Measurements from ENCODE around the gene PHF14.

PHF14 gene

DNA sequence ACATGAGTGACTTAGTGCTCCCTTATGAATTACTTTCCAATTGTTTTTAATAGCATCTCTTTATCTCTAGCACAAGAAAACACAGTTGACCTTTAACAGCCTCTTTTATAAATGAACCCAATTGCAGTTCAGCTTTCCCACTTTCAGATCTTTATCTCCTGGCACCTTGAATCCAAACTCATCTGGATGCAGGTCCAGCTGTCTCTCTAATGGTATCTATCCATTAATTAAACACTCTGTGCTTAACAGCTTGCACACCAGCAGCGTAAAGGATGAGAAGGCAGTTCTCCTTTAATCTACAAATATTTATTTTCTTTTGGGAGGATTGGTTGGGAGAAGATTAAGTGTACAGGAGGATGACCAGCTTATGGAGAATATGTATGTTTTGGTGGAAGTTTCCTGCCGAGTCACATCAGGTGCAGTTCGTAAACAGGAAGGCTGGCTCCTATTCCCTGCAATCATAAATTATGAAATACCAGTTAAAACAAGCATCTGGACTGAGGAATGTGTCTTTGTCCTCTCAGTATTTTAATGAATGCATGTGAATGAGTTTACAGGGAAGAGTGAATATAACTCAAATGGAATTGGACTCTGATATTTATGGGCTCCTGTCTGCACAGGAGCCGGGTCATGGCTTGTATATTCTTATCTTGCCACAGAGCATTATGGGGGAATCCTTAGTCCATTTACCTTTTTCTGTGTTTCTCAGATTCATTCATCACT, 232.7 kb downstream of the PHF14 start:
- no peak for DNase-seq (ENCODE audit: low read depth, low spot score)

DNA sequence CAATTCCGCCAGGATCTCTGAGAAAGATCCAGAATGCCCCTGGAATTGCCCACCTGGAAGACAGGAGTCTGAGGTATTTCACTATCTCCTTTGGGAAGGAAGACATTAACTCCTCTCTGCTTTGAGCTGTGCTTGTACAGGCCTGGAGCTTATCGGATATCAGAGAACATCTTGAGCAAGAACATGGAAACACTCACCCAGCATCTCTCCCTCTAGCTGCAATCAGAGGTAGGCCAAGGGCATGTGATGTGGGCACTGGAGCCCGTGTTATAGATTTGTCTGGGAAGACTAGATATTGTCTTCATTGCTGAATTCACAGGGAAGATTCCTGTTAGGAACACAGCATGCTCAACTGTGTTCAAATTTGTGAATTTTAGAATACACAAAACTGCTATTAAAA, 233.9 kb downstream of the PHF14 start:
- DNase-seq (ENCODE audit: low read depth, low spot score): no peak

DNA sequence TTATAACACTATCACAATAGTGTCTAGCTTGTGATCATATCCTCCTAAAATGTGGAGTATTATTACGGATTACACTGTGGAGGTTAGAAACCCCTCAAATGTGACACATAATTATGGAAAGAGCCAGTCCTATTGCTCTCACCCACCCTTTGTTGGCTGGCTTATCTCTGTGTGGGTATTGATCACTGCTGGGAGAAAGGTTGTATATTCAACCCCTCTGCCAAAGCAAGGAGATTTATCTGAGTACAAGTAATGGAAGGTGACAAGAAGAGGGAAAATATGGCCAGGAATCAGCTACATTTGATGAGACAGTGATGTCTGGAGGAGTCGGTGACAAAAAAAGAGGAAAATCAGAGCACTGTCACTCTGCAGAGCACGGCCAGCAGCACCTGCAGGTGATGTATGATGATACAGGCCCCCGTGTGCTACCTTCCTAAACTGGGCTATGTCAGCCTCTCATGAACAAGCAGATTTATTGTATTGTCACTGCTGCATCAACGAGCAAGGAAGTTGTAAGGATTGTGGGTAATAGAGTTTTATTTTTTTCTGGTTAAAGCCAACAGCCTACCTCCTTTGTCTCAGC, 235.3 kb downstream of the PHF14 start:
- no peak for DNase-seq (ENCODE audit: low read depth, low spot score)

DNA sequence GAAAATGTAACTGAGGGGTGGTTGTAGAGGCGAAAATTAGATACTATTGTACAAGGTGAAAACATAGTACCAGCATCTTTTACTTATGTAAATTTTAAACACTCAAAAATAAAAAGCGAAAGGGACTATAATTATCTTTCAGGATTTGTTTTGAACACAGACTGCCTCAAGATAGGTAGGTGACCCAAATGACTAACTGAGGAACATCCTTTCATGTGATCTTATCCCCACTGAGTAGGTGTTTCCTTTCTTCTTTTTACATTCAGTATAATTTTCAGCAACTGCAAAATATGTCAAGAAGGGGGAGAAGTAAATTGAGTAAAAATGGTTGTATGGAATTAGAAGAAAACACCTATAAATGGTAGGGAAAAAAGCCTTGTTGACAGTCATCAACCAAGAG, 236.7 kb downstream of the PHF14 start:
- DNase-seq (ENCODE audit: low read depth, low spot score): no peak

DNA sequence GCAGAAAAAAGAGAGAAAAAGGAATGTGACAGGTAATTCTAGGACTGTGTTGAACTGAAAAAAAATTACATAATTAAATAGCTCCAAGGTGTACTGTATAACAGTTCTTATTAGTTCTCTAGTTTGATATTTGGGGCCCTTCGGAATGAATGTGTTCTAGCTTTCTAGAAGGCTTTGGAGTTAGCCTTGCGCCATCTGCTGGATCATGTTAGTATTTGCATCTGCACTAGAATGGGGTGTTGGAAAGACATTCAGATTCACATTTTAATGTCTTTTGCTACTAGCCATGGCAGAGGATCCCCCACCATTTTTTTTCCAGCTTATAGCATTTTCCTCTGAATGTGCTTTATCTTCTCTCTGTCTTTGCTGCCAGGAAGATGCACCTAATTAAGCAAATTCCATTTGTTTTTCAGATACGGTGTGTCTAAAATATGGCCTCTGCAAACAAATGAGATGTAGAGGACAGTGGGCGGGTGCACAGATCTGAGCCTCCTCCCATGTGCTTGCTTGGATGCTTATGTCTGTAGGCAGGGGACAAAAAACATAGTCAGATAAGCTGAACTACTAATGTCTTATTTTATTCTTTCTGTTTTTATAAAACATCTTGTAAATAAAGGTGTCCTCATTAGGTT, 238.5 kb downstream of the PHF14 start:
- peak; percentile 70 for DNase-seq (ENCODE audit: low read depth, low spot score)

DNA sequence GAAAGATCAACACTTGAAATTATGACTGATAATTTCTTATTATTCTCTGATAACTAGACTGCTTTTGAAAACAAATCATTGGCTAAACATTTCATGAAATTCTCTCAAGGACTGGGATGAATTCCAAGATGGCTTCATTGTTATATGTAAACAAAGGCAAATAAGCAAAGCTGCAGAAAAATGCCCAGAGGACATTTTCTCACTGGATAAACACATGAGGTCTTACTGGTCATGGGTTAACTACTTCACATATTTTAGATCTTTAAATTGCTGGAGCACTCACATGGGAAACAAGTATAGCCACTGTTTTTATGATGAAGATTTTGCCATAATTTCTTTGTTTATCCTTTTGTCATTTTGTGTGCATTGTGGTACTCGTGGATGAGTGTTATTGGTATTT, 239.1 kb downstream of the PHF14 start:
- DNase-seq (ENCODE audit: low read depth, low spot score): no peak

DNA sequence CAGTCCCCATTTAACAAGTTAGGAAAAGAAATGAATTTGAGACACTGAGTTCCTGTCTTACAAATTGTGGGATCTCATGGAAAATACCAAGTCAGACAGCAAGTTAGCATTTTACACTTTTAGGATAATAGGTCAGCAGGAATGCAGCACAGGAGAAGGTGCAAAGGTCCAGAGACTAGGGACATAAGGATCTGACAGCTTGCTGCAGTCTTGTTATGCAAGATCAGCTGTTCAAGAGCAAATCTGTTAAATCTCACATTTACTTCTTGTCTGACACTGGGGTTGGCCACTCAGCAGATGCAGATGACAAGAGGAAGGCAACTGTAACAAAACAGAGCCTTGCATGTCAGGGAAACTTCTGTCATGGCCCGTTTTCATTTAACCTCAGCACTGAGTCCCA, 239.6 kb downstream of the PHF14 start:
- DNase-seq (ENCODE audit: low read depth, low spot score): no peak

DNA sequence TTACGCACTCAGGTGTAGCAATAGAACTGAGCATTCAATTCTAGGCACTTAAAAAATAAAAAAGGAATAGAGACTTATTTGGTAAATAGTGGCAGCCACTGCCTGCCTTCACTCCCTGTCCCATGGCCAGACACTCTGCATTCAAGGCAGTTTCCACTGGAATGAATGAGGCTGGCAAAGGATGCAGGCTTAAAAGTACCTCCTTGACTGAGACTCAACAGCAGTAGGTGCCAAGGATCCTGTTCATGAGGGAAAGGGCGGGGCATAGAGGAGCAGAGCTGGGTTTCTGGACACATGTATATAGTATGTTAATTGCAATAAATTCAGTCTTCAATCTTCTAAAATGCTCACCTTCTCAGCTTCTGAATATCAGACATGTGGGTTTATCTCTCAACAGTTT, 242.6 kb downstream of the PHF14 start:
- no peak for DNase-seq (ENCODE audit: low read depth, low spot score)

DNA sequence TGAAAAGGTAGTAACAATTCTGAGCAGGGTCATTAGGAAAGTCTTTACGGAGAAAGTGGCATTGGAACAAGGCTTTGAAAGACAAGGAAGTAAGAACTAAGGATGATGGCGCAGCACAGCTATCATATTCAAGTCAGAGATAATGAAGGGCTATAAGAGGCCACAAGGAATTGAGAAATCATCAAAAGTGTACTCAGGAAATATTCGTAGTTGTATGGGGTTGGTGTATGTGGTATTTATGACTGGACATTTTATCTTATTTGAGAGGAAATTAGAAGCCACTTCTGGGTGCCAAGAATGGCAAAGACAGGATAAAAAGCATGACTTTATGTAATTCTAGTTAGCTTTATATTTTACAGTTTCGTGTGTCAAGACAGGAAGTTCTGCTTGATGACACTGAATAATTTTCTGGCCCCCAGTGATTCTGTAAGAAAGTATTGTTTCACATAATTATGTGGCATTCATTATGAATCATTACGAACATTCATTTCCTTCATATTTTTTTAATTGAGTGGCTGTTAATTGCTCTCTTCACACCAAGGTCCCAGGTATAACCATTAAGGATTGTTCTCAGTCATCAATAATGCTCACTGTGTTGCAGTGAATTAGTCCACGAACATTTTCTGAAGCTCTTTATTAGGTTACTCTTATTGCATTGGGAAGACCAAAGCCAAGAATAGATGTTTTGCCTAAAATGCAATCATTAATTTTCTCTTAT, 244.3 kb downstream of the PHF14 start:
- no peak for DNase-seq (ENCODE audit: low read depth, low spot score)

Data from ELF-1 (cell line).